HG02884 (cell line): ENCODE measurements around the gene TSPOAP1.
"Not testable (repeated sequence)": the region's sequence is repeated elsewhere in the genome, so short reads cannot be mapped to it uniquely, and the experiment has no call there.

Source experiments
- ATAC-seq: cut with Tn5 transposase; IDR thresholded peaks from one replicate; pipeline ENCODE4 v1.9.1; 2021; ENCODE audit warnings: mild to moderate bottlenecking, moderate library complexity; ENCODE audit not compliant: unreplicated experiment

Gene TSPOAP1

DNA sequence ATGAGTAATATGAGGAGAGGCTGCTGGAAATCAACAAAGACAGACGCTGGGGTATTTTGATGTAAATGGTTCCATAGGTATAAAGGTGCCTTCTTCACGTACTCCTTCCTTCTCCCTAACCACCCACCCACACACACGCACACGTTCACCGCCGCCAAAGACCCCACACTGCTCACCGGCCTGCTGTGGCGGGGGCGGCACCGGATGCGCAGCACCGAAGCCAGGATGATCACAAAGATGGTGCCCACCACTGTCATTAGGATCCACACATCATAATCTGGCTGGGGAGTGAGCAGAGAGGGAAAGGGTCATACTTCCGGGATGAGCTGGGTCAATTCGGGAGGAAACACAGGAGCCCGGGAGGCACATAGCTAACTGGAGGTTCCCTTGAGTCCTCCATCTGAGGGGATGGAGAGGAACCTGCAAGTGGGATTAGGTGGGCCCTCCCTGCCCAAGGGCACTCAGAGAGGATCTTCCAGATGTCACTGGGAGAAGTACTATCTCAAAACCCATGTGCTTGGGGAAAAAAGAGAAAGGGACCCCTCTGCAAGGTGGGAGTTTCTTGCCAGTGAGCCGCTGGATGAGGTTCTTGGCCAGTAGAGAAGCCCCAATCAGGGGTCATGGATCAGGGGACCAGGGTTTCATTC, 33.9 kb upstream of the TSPOAP1 start:
- no peak for ATAC-seq

DNA sequence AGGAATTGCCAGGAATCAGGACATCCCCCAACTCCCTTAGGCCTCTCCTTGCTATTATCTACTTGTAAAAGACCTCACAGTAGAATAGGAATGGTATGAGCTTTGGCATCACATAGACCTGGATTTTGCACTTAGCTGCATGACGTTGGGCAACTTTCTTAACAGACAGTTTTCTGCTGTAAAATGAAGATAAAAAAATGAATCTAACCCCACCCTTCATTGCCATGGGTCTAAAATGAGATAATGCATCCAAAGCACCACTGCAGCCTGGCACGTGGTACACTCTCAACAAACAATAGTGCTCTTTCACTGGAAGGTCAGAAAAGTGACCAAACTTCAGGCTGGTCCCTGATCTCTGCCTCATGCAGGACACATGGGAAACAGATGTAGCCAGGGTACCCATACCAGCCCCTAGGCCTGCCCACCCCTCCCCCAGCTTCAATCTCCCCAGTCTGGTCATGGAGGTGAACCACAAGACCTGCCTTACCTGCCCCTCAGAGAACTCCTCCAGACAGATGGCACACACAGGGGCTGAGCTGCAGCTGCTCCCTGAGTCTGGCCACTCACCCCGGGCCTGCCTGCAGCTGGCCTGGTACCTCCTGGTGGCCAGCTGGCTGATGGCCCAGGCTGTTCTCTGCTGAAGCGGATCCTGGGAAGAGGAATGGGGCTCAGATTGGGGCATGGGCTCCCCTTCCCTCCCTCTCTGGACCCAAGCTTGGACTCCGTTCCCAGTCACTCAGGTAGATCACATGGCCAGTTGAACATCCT, 31.9 kb upstream of the TSPOAP1 start:
- no peak for ATAC-seq

DNA sequence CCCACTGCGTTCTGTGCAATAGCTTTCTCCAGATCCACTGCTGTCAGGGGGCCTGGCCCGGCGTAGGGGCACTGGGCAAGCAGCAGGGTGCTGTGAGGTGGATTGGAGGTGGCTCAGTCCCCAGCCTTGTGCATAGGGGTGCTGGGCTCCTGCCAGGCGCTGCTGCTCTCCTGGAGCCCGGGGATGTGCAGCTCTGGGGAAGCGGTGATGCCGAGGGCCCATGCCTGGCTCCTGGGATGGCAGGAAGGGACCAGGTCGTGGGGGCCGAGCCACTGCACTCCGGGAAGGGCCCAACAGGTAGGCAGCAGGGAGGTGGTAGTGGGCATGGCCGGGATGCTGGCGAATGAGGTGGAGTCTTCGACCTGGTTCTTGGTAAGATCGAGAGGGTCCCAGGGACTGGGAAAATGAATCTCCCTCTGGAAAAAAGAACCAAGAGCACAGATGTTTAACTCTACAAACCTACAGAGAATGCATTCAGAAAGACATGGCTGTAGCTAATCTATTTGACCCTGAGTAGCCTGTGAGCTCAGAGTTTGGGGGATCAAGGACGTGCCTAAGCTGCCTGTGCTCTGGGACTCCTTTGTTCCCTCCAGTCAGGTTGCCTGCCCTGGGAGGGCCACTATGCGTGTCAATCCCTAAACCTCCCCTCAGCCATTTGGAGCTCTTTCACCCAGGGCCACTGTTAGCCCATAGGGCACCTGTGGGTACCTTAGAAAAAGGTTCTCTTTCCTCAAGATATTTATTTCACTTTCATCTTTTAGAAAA, 30.0 kb upstream of the TSPOAP1 start:
- no peak for ATAC-seq

DNA sequence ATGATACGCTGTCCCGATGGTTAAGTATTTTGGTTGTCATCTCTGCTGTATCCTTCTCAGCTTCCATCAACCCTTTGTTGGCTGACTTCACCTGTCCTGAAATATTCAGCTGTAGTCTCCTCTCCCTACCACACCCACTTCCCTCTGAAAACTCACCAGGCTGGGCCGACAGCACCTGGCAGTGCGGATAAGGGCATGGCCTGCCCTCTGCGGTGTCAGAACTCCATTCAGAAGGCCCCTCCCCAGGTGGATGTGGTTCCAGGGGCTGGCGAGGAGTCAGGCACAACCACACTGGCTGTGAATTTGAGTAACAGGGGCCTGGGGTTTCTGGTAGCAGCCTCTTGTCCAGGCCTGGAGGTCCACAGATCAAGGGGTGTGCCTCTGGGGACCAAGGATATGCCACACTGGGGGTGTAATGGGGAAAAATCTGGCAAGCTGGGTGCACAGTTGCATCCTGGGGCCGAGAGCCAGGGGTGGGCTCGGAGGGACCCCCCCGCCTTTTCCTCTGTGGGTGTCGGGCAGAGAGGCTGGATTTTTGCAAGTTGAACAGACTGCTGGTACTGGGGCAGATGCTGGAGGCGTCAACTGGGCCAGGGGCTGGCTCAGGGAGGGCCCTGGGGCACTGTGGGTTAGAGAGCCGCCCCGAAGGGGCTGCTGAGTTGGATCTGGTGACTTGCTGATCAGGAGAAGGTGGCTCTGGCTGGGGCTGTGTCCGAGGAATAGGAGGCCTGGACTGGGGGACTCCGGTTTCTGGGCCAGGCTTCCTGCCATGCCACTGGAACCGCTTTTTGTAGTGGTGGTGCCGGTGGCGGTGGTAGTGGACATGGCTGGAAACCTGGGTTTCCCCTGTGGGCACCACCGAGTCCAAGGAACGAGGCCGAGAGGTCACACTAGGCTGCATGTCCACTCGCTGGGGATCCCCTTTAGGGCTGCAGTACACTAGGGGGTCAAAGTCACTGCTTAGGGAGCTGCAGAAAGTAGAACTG, 29.0 kb upstream of the TSPOAP1 start:
- ATAC-seq: no peak

DNA sequence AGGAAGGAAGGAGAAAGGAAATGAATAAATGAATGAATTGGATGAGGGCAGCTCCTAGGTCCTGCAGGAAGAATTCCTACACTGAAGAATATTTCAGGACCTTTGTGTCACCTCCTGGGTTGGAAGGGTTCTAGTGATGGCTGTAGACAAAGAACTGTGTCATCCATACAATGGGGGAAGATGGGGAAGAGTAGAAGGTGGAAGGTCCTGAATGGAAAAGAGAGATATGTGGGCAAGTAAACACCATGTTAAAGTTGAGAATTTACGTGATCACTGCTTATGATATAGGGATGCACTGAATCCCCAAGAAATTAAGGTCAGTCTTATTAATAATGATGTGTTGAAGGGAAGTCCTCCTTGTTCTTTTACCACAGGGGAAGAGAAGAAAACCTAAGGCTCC, 27.6 kb upstream of the TSPOAP1 start:
- no peak for ATAC-seq

DNA sequence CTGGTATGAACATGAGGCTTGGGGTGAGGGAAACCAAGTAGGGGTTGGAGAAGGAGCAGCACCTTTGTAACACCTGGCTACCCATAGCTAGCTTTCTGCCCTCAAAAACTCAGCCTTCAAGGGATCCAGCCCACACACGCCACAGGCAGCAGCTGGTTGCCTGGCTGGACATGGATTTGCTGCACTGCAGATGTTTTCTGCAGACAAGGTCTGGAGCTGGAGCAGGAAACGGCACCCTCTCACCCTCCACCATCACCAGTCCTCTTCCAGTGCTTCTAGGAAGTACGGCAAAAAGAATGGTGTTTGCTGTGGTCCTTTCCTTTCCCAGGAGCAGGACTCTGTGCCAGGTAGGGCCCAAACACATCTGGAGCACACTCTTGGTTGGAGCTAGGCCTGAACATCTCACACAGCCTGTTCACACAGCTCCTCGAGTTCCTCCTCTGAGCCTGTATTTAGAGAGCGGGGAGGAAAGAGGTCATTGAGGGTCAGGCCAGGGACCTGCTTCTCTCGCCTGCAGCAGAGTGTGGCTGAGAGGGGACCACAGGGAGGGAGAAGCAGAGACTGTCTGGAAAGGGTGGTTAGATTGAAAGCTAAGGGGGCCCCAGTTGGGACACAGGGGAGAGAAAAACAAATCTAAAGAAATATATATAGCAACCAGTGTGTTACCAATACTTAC, 26.1 kb upstream of the TSPOAP1 start:
- ATAC-seq: no peak

DNA sequence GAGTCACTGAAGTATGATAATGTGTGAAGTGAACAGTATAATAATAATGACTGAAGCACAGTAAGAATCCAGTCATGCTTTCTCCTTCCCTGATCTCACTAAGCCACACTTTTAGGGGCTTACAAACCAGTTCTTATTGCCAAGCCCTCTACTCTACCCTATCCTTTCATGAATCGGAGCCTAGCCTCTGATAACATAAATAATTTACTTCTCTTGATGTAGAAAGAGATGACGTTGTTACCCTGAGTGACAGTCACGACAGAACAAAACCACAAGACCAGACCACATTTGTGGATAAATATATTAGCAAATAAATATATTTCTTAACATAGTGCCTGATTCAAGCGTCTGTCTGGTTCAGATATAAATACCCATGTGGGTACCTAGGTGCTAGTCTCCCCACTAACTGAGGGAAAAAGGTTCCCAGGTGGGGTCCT, 24.8 kb upstream of the TSPOAP1 start:
- no peak for ATAC-seq

DNA sequence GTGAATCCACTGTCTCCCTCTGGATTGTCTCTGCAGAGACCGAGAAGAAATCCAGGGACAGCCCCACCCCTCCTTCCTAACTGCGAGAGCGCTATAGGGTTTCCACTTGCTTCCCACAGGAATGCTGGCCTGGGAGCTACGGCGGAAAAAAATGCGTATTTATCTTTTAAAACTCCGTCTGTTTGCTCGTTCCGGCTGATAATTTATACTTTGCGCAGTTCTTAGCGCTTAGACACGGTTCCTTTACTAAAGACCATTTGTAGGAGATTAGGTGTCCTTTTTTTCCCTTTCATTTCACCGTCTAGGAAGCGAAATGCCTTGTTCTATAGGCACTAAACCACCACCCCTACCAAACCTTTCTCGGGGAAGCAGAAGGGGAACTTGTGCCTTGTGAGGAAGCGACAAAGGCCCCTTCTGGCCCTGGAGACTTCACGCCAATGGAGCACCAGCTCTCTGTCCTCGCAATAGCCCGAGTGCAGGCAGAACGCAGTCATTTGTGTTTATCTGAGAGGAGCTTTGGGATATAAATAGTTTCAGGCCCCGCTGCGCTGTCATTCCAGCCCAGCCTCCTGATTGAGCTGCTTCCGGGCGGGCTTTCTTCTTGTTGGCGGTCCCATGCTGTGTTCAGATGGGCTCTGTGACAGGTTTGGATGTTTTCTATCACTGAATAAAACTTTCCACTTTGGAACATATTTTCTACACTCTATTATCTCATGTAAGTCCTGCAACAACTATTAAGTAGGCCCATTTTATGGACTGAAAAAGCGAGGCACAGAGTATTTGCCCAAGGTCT, 24.2 kb upstream of the TSPOAP1 start:
- no peak for ATAC-seq

DNA sequence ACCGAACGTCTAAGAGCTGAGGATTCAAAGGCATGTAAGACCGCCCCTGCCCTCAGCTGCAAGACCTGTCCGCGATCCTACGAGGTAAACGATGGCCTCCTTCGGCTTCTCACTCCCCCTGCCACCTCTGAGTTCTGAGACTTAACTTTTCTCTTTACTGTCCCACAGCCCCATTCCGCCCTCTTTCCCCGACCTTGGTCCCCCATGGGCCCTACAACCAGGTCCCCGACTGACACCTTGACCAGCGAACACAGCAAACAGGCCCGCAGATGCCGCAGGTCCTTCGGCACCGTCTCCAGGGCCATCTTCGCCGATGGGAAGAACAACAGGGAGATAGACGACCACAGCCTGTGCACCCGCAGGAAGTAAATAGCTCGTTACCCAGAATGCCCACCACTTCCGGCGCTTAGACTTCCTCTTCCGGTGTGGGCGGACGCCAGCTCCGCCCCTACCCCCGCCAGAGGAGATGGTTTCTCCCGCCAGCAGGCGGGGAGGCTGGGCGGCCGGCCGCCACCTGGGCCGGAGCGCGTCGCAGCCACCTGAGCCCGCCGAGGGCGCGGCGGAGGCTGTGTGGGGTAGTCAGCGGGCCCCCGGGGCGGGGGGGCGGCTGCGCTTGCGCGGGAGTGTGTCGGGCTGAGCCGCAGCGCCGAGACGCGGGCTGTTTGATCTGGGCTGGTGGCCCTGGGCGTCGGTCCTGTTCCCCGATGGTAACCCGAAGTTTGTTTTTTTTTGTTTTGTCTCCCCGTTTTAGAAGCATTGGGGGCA, 23.4 kb upstream of the TSPOAP1 start, which contains the start of gene SUPT4H1:
TSS of gene SUPT4H1 (minus strand) at position 371 of the 765 bp plus-strand sequence. CDS start at position 305, 66 bp downstream.
- ATAC-seq: peak; percentile 78

DNA sequence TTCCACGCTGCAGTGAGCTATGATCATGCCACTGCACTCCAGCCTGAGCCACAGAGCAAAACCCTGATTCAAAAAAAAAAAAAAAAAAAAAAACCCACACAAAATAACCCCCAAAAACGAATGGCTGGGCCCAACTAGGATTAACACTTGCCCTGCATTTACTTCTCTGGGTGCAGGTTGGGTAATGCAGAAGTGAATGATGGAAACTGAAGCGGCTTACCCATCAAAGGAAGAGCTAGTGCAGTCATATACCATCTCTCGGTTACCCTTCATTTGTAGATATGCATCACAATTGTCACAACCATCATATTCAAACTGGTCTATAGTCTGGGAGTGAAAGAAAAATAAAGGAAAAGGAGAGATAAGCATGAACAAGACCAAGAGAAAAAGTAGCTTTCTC, 22.6 kb upstream of the TSPOAP1 start:
- no peak for ATAC-seq

DNA sequence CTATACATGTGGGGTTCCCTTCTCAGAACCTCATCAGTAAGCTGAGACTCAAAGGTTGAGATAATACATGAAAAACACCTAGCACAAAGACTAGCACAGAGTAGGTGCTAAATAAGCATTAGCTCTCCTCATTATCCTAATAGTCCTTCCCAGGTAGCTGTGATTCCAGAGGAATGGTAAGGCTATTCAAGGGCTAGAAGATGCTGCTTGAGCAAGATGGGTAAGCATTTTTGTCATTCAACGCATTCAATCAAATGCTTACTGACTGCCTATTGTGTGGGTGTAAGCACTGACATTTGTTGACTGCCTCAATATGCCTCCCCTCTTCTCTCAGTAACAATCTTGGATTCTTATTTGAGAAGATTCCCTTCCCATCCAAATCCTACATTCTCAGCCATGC, 19.4 kb upstream of the TSPOAP1 start:
- no peak for ATAC-seq

DNA sequence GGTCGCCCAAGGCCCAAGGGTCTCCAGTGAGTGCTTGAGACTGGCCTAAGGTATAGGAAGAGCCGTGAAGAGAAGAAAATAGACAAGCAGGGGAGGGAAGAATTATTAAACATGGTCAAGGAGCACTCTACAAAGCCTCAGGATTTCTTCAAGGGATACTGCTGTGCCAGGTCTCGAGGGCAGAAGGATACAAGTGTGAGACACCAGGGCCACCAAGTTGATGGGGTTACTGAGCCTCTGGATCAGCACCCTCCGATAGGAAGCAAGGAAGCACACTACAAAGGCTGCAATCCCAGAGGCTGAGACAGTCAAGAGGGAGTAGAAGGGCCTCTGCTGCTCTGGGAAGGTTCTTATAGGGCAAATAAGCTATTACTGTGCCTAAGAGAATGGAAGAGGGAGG, 16.9 kb upstream of the TSPOAP1 start:
- no peak for ATAC-seq

DNA sequence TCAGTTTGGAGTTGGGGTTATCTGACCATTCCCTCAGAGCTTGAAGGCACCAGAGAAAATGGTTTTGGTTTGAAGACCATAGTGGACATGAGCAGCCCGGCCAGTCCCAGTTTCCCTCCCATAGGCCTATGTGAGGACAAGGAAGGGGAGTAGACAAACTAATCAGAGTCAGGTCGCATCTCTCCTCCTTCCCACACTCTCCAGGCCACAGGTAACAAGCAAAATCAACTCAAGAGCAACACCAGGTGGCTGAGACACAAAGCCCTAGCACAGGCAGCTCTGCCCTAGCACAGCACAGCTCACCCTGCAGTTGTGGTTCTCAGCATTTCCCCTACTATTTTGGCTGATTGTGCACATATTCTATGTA, 16.2 kb upstream of the TSPOAP1 start:
- peak; percentile 43 for ATAC-seq

DNA sequence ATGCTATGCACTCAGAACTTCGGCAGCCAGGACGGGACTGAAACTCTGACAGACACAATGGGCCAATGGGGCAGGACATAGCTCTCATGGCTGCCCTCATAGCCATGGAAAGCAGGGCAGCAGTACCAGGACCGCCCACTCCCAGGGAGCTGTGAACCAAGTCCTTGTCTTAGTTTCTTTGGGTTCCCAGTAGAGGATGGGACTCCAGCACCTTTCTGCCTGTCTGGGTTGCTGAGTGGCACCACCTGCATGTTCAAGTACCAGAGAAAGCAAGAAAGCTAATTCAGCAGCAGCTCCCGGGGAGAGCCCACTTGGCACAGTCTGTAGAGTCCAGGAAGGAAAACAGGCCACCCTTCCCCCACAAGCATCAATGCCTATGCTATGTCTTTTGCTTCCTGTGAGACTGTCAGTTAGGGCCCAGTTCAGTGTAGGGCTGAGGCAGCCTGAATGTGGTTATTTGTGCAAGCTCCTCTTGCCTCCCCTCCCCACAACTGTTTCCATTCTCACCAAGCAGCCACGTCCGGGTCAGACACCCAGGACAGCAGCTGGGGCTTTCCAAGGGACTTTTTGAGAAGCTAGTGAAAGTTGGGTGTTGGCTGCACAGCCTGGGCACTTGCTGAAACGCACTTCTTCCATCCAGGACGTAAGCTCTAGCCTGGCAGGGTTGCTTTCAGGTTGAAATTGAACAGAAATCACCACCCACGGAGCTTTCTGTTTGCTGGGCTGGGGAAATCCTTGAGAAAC, 15.6 kb upstream of the TSPOAP1 start:
- ATAC-seq: peak; percentile 82

DNA sequence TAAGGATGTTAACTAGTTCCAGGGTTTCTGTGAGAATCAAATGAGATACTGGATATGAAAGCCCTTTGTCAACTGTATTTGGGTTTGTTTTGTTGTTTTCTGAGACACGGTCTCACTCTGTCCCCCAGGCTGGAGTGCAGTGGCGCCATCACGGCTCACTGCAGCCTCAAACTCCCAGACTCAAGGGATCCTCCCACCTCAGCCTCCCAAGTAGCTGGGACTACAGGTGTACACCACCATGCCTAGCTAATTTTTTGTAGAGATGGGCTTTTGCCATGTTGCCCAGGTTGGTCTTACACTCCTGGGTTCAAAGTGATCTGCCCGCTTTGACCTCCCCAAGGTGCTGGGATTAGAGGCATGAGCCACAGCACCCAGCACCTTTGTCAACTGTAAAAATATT, 14.5 kb upstream of the TSPOAP1 start:
- no peak for ATAC-seq

DNA sequence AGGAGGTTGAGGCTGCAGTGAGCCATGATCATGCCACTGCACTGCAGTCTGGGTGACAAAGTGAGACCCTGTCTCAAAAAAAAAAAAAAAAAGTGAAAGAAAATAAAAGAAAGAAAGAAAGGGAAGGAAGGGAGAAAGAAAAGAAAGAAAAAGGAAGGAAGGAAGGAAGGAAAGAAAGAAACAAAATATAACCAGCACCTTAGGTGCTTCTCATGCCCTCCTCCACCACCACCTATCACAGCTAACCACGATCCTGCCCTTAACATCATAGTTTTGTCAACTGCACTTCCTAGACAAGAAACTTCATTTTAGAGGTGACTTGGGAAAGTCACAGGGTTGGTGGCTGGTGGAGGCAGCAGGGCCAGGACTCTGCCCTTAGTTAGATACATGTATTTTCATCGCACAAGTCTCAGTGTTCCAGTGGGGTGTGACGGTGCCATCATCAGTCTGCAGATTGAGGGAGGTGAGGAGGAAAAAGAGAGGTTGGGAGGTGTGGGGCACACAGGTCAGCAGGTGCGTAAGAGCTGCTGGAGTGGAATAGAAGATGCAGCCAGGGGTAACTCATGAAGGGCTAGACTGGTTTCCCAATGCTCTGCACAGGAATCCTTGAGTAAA, 13.4 kb upstream of the TSPOAP1 start:
- ATAC-seq: no peak

DNA sequence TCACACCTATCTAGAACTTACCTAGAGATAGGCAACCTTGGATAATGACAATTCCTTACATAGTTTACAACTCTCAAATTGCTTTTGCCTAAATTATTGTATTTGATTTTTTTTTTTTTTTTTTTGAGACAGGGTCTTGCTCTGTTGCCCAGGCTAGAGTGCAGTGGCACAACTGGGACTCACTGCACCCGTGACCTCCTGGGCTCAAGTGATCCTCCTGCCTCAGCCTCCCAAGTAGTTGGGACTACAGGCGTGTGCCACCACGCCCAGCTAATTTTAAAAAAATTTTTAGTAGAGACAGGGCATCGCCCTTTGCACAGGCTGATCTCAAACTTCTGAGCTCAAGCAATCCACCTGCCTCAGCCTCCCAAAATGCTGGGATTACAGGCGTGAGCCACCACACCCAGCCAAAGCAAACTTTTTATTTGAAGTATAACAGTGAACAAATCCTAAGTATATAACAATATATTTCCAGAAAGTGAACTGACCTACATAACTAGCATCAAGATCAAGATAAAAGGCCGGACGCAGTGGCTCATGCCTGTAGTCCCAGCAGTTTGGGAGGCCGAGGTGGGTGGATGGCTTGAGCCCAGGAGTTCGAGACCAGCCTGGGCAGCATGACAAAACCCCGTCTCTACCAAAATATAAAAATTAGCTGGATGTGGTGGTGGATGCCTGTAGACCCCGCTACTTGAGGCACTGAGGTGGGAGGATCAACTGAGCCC, 12.7 kb upstream of the TSPOAP1 start:
- ATAC-seq: not testable (repeated sequence)
